Measurements from ENCODE around the gene CPVL. TPM values are rescaled to one million over a fixed set of nuclear protein-coding genes. Genes with fewer than 3 reads are reported as not detected.

Gene CPVL
- total RNA-seq, 1 donor from 2014 or later = 15.2 TPM

GRCh38 chr7:29087840-29088170 is 58.5 kb downstream of the CPVL start:
- H3K9me3 ChIP-seq = no peaks in the 10 kb centered on the region
- no peak overlapping the region for H3K4me3 ChIP-seq
- no peak for TF ChIP-seq CTCF (IDR thresholded peaks at IDR 0.05)
- no peaks in the 10 kb centered on the region for H3K4me1 ChIP-seq
- intact Hi-C loops (cut with DNase I) = no loop called here
- H3K27ac ChIP-seq = no peak overlapping the region
- no peak for DNase-seq (ENCODE audit: low spot score in 2 of 2)
- H3K27me3 ChIP-seq = no peaks in the 10 kb centered on the region
- no peaks in the 10 kb centered on the region for H3K36me3 ChIP-seq

GRCh38 chr7:29086545-29086944 is 59.8 kb downstream of the CPVL start:
- Histone ChIP-seq H3K4me1 (no peaks in the 10 kb centered on the region), H3K36me3 (no peaks in the 10 kb centered on the region), H3K4me3 (no peak overlapping the region), H3K27ac (no peak overlapping the region), H3K27me3 (no peaks in the 10 kb centered on the region), H3K9me3 (no peaks in the 10 kb centered on the region)
- DNase-seq (ENCODE audit: low spot score in 2 of 2) = no peak
- no peak for TF ChIP-seq CTCF (IDR thresholded peaks at IDR 0.05)
- intact Hi-C loops (cut with DNase I) = no loop called here

GRCh38 chr7:29084832-29085231 is 61.5 kb downstream of the CPVL start:
- Histone ChIP-seq H3K36me3 (no peaks in the 10 kb centered on the region), H3K27ac (no peak overlapping the region), H3K27me3 (no peaks in the 10 kb centered on the region), H3K4me3 (no peak overlapping the region), H3K9me3 (no peaks in the 10 kb centered on the region), H3K4me1 (no peaks in the 10 kb centered on the region)
- TF ChIP-seq CTCF (IDR thresholded peaks at IDR 0.05) = no peak
- intact Hi-C loops (cut with DNase I) = no loop called here
- no peak for DNase-seq (ENCODE audit: low spot score in 2 of 2)

GRCh38 chr7:29080803-29081202 is 65.5 kb downstream of the CPVL start:
- TF ChIP-seq CTCF (IDR thresholded peaks at IDR 0.05) = no peak
- H3K9me3 ChIP-seq = no peaks in the 10 kb centered on the region
- H3K27ac ChIP-seq = no peak overlapping the region
- DNase-seq (ENCODE audit: low spot score in 2 of 2) = no peak
- no peaks in the 10 kb centered on the region for H3K27me3 ChIP-seq
- H3K4me1 ChIP-seq = no peaks in the 10 kb centered on the region
- H3K4me3 ChIP-seq = no peak overlapping the region
- intact Hi-C loops (cut with DNase I) = no loop called here
- no peaks in the 10 kb centered on the region for H3K36me3 ChIP-seq

- Histone ChIP-seq H3K27me3 (no peaks in the 10 kb centered on the region), H3K27ac (no peak overlapping the region), H3K9me3 (no peaks in the 10 kb centered on the region), H3K4me1 (no peaks in the 10 kb centered on the region), H3K36me3 (no peaks in the 10 kb centered on the region), H3K4me3 (no peak overlapping the region)
- no peak for DNase-seq (ENCODE audit: low spot score in 2 of 2)
- TF ChIP-seq CTCF (IDR thresholded peaks at IDR 0.05) = no peak
- intact Hi-C loops (cut with DNase I) = no loop called here
Observed at GRCh38 chr7:29078311-29079260, 67.8 kb downstream of the CPVL start.

Measured in ascending aorta (tissue), 2 donors.